Endodermal cell (in vitro differentiated cells): ENCODE measurements around the gene OTOP2. TPM values are rescaled to one million over a fixed set of nuclear protein-coding genes. Genes with fewer than 3 reads are reported as not detected.
"Not testable (repeated sequence)": the region's sequence is repeated elsewhere in the genome, so short reads cannot be mapped to it uniquely, and the experiment has no call there.

ENCODE experiments used
- DNase-seq: peaks from one replicate; pipeline ENCODE4 v3.0.0-alpha.2; 2017
- H3K27ac ChIP-seq: 2 replicates; pipeline ENCODE4 v1.5.1; 2013; ENCODE audit warnings: mild to moderate bottlenecking, low read depth, low read length, moderate library complexity
- H3K27me3 ChIP-seq: 2 replicates; pipeline ENCODE4 v1.6.1; 2013; ENCODE audit warnings: mild to moderate bottlenecking, low read length, moderate library complexity; ENCODE audit not compliant: insufficient read depth, control insufficient read depth, poor library complexity, severe bottlenecking
- H3K36me3 ChIP-seq: 2 replicates; pipeline ENCODE4 v1.7.0; 2013; ENCODE audit warnings: mild to moderate bottlenecking, low read length, moderate library complexity; ENCODE audit not compliant: control insufficient read depth, insufficient read depth
- H3K4me1 ChIP-seq: one replicate; pipeline ENCODE4 v1.7.0; 2013; ENCODE audit warnings: low read length; ENCODE audit not compliant: control insufficient read depth, insufficient read depth
- H3K4me3 ChIP-seq: 2 replicates; pipeline ENCODE4 v1.5.1; 2013; ENCODE audit warnings: mild to moderate bottlenecking, low read length, moderate library complexity
- H3K9ac ChIP-seq: 2 replicates; pipeline ENCODE4 v1.6.1; 2013; ENCODE audit warnings: mild to moderate bottlenecking, low read length, moderate library complexity; ENCODE audit not compliant: poor library complexity, severe bottlenecking; ENCODE audit errors: extremely low read depth
- H3K9me3 ChIP-seq: 2 replicates; pipeline ENCODE4 v1.6.1; 2013; ENCODE audit warnings: mild to moderate bottlenecking, low read length, moderate library complexity; ENCODE audit not compliant: control insufficient read depth
- H3K27ac Mint-ChIP-seq: 2 replicates; pipeline ENCODE4 v1.8.0; 2020; ENCODE audit warnings: mixed read lengths
- H3K27me3 Mint-ChIP-seq: 2 replicates; pipeline ENCODE4 v1.8.0; 2021; ENCODE audit warnings: mild to moderate bottlenecking, mixed read lengths; ENCODE audit not compliant: insufficient read depth
- H3K36me3 Mint-ChIP-seq: 2 replicates; pipeline ENCODE4 v1.8.0; 2020; ENCODE audit warnings: low read depth, mixed read lengths
- H3K4me1 Mint-ChIP-seq: 2 replicates; pipeline ENCODE4 v1.8.0; 2020; ENCODE audit warnings: mixed read lengths
- H3K4me3 Mint-ChIP-seq: 2 replicates; pipeline ENCODE4 v1.8.0; 2020; ENCODE audit warnings: mild to moderate bottlenecking, moderate library complexity, mixed read lengths
- H3K9me3 Mint-ChIP-seq: 2 replicates; pipeline ENCODE4 v1.8.0; 2020; ENCODE audit warnings: mild to moderate bottlenecking, mixed read lengths
- CTCF ChIP-seq: fragments of 200-600 bp; sonication (generic); conservative IDR thresholded peaks from 2 replicates; pipeline ENCODE4 v1.5.0; 2021; ENCODE audit warnings: antibody characterized with exemption, mild to moderate bottlenecking
- whole genome bisulfite sequencing, 2 experiments: methylation state at CpG; one replicate each; pipeline versions ENCODE4 v1.1.5 to v1.1.7; 2013; ENCODE audit warnings: missing lambda C conversion rate in 2 of 2, mixed read lengths in 1 of 2; ENCODE audit not compliant: insufficient coverage in 1 of 2, insufficient read length in 1 of 2; 5-methylcytosine and 5-hydroxymethylcytosine counted together
- total RNA-seq, 2 donors: library from RNA; stranded (reverse); fragmentation: NEBNext Ultra II Directional in 1 of 2; extraction: Animal tissue kit (Norgen Biotek cat#: 25700) in 1 of 2; gene quantifications; 2 replicates in 1 of 2; 3 replicates in 1 of 2; pipeline ENCODE4 v1.2.1, GENCODE V29; 2021

Gene OTOP2
- total RNA-seq, 2 donors from 2014 or later: not detected

- Histone ChIP-seq H3K27me3 (peaks cover 29% of the 10 kb centered on the region), H3K36me3 (no peaks in the 10 kb centered on the region), H3K27ac (no peak overlapping the region), H3K4me3 (no peak overlapping the region), H3K9ac (no peak overlapping the region), H3K4me1 (no peaks in the 10 kb centered on the region), H3K9me3 (no peaks in the 10 kb centered on the region)
- WGBS, 2 experiments: 92% methylated on average over 5 of the region's 5 CpGs; no CpG with 5 or more reads in 1 of the 2 experiments
- peak; percentile 48 for DNase-seq
- Mint-ChIP-seq H3K4me1 (no peaks in the 10 kb centered on the region), H3K27me3 (peaks cover 28% of the 10 kb centered on the region), H3K9me3 (no peaks in the 10 kb centered on the region), H3K36me3 (no peaks in the 10 kb centered on the region), H3K4me3 (no peak overlapping the region), H3K27ac (no peak overlapping the region)
- TF ChIP-seq CTCF: no peak
Measured at GRCh38 chr17:74968361-74968780, 44.3 kb downstream of the OTOP2 start.

- H3K27ac Mint-ChIP-seq, H3K4me1 Mint-ChIP-seq, H3K36me3 ChIP-seq, H3K9me3 Mint-ChIP-seq, DNase-seq, H3K9me3 ChIP-seq, H3K4me3 Mint-ChIP-seq, H3K4me1 ChIP-seq, H3K27ac ChIP-seq, H3K9ac ChIP-seq, H3K36me3 Mint-ChIP-seq, H3K4me3 ChIP-seq: not testable (repeated sequence)
- WGBS, 2 experiments: 86 to 90% methylated on average over 2 to 4 of the region's 5 CpGs
- peaks cover 40% of the 10 kb centered on the region for H3K27me3 ChIP-seq
- peaks cover 39% of the 10 kb centered on the region for H3K27me3 Mint-ChIP-seq
Measured at GRCh38 chr17:74969501-74969900, 45.4 kb downstream of the OTOP2 start.

GRCh38 chr17:74970395-74970794 is 46.3 kb downstream of the OTOP2 start:
- H3K27me3 Mint-ChIP-seq: peaks cover 48% of the 10 kb centered on the region
- DNase-seq: peak; percentile 46
- no peaks in the 10 kb centered on the region for H3K4me1 ChIP-seq
- no peak overlapping the region for H3K9ac ChIP-seq
- no peak overlapping the region for H3K4me3 ChIP-seq
- peaks cover 49% of the 10 kb centered on the region for H3K27me3 ChIP-seq
- 90 to 94% methylated on average over 1 to 3 of the region's 3 CpGs for WGBS, 2 experiments
- H3K27ac ChIP-seq: no peak overlapping the region
- H3K4me1 Mint-ChIP-seq: no peaks in the 10 kb centered on the region
- no peaks in the 10 kb centered on the region for H3K9me3 Mint-ChIP-seq
- no peak overlapping the region for H3K4me3 Mint-ChIP-seq
- H3K9me3 ChIP-seq: no peaks in the 10 kb centered on the region
- no peak overlapping the region for H3K27ac Mint-ChIP-seq
- TF ChIP-seq CTCF: no peak
- H3K36me3 Mint-ChIP-seq: no peaks in the 10 kb centered on the region
- H3K36me3 ChIP-seq: no peaks in the 10 kb centered on the region
